Stimulated activated CD4-positive, alpha-beta T cell treated with anti-CD3 and anti-CD28 coated beads, Interleukin-15, amount 100 ng/mL, for 48 hours (primary cell): ENCODE results near the gene MOG.

Source experiments
- DNase-seq, 2 donors: peaks; one replicate each; pipeline ENCODE4 v3.0.0-alpha.2; 2020; ENCODE audit warnings: low read depth in 2 of 2

MOG gene

GRCh38 chr6:29676981-29677601 is 20.2 kb downstream of the MOG start:
- DNase-seq, result no peak

GRCh38 chr6:29678114-29678513 is 21.2 kb downstream of the MOG start:
- no peak for DNase-seq

- no peak for DNase-seq
These were observed 23.1 kb downstream of the MOG start for GRCh38 chr6:29679962-29680361.

DNA sequence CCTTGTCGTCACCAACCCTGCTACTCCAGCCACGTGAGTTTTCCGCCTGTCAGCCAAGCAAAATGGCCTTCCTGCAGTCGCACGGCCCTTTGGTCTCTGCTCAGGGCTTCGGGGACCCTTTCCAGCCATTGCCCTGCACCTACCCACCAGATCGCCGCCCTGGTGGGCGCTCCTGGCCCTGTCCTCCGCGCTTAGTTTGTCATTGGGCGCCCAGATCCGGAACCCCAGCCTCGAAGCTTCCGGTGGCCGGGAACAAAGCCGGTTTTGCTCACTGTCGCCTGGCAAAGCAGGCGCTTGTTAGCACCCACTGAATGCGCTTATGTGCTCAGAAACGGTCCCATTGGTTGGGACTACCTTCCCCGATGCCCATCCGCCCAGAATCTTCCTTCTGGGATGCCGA is 23.5 kb downstream of the MOG start:
- no peak for DNase-seq

GRCh38 chr6:29680904-29681303 is 24.0 kb downstream of the MOG start, which contains the start of gene ZFP57:
TSS of gene ZFP57 (minus strand) at chr6:29681152. CDS start at chr6:29677003, 4,149 bp downstream.
- DNase-seq, result no peak

DNA sequence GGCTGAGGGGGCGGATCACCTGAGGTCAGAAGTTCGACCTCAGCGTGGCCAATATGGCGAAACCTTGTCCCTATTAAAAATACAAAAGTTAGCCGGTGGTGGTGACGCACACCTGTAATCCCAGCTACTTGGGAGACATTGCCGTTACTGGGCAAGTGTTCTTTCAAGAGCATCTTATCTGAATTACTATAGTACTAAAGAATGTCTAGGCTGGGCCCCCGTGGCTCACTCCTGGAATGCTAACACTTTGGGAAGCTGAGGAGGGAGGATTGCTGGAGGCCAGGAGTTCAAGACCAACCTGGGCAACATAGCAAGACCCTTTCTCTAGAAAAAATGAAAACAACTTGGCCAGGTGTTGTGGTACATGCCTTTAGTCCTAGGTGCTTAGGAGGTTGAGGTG is 24.9 kb downstream of the MOG start:
- DNase-seq, result no peak

- DNase-seq, result no peak
These were observed 28.9 kb downstream of the MOG start for GRCh38 chr6:29685718-29686326.

GRCh38 chr6:29694637-29695036 is 37.7 kb downstream of the MOG start:
- no peak for DNase-seq

DNA sequence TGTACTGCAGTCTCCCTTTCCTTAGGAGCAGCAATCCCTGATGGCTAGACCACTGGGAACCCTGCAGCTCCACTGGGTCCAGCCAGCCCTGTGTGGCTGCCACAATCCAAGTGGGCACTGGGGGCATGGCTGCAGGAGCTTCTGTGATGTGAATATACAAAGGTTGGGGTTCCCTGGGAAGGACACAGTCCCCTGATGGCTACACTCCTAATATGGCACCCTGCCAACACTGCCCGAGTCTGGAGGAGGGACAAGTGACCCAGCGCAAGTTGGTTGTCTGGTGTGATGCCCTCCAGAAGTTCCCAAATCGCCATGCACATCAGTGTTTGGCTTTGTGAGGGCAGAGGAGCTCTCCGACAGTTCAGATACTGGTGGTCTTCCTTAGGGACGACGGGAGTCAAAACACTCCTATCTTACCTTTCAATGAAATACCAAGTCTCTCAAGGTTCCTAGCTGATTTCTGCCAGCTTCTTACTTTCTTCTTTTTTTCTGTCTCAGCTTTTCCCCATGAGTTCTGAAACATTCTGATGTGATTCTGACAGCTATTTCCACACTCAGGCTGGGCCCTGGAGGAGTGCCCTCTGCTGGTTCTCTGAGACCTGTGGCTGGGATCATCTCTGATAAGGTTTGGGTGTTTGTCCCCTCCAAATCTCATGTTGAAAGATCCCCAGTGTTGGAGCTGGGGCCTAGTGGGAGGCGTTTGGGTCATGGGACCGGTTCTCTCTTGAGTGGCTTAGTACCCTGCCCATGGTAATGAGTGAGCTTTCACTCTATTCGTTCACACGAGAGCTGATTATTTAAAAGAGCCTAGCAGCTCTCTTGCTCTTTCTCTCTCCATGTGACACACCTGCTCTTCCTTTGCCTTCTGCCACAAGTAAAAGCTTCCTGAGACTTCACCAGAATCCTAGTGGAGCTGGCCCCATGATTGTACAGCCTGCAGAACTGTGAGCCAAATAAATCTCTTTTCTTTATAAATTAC is 39.5 kb downstream of the MOG start:
- DNase-seq, result no peak

GRCh38 chr6:29702519-29703103 is 45.7 kb downstream of the MOG start:
- DNase-seq, result peak; percentile 47 to 77

DNA sequence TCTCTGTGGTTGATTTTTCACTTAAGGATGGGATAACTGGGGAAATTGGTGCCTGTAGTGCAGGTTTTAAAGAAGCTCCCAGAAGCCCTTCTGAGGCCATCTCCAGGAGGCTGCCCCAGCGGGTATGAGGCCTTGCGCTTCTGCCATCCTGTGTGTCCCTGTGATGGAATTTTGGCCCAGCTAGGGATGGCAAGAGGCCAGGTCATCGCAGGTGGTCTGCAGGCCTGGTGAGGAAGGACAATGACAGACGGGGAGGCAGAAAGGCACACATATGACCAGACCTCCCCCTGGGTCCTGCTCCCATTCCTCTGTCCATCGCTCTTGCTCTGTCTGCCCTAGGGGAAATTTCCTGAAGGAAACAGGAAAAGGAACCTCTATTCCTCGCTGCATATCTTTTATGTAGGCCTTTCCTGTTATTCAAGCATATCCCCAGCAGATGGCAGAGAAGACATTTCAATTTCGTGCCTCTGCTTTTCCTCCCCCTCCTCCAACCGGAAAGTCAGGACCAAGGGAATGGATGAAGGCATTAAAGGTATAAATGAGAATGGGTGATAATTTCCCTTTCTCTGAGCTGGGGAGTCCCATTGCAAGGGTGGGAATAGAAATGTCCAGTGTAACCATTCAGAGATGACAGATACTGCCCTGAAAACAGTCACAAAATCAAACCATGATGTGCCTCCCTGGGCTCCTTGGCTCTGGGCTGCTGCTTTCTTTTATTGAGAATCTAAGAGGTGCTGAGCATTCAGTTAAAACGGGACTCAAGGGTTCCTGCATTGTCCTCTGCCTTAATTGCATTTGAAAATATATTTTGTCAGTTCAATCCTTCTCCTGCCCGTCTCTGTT is 48.7 kb downstream of the MOG start:
- no peak for DNase-seq

DNA sequence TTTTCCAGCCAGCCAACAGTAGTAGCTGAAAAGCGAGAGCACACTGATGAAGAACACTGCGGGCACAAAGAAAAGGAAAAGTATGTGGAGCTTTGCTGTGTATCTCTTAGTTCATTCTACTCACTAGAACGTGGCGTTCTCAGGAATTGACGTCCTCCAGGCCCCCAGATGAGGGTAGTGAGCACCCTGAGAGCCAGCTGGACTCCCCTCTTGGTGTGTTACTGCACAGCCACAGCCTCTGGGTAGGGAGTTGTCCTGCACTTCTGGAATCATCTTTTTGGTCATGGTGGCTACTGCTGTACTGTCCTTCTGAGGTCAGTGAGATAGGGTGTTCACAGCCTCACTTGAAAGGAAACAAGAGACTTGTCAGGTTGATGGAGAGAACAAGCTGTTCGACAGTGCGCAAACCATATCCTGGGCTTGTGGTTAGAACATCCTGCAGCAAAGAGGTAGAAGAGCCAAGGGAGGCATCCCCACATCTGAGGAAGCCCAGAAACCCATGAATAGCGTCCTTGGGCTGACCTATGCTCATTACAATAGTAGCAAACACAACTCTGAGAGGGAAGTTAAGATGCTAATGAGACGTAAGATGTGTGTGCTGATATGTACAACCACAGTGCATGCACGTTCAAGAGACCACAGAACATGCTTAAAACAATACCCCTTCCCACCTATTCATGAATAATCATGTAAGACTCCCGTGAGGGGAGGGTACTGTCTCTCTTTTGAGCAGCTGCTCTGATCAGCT is 51.7 kb downstream of the MOG start:
- no peak for DNase-seq

GRCh38 chr6:29709188-29709587 is 52.3 kb downstream of the MOG start:
- DNase-seq, result no peak

DNA sequence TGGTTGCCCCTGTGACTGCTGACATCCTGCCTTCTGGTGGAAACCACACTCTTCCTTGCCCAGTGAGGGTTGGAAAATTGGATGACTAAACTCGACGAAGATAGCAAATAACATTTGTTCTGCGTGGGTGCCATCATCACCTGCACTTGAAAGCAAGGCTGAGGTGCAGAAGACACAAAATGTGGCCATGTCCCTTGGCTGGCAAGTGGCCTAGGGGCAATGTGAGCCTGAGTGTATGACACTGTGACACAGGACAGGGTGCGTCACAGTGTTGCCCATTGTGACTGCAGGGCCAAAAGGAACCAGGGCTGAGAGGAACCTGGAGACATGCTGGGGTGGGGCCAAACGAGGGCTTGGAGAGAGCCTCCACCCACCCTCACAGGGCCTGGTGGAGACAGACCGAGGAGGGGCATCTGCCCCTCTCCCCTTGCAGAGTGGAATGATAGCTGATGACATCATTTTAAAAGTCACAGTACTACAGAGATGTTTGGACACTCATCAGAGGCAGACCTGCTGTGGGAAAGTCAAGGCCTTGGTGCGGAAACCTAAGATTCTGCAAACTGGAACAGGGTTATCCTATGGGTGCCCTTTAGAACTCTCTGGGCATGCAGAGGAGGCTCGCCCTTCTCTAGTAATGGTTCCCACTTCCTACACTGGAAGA is 53.5 kb downstream of the MOG start:
- DNase-seq, result no peak

DNA sequence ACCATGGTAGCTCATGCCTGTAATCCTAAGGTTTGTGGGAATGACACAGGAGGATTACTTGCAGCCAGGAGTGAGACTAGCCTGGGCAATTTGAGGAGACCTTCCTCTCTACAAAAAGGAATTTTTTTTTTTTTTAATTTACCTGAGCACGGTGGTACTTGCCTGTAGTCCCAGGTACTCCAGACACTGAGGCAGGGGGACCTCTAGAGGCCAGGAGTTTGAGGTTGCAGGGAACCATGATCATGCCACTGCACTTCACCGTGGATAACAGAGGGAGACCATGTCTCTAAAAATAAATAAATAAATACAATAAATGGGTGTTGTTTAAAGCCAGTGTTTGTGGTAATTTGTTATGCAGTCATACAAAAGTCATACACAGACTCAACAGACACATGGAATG is 64.0 kb downstream of the MOG start:
- no peak for DNase-seq
